WERI-Rb-1 (cell line): ENCODE measurements around the gene SOBP.

Source experiments
- DNase-seq: peaks from one replicate; pipeline ENCODE4 v3.0.0-alpha.2; 2020
- H3K27ac ChIP-seq: fragments of 250-450 bp; sonication (Bioruptor Pico); 2 replicates; pipeline ENCODE4 v1.5.1; 2020; ENCODE audit warnings: mild to moderate bottlenecking, moderate library complexity
- H3K27me3 ChIP-seq: fragments of 250-450 bp; sonication (Bioruptor Pico); 2 replicates; pipeline ENCODE4 v1.5.1; 2021; ENCODE audit warnings: mild to moderate bottlenecking, low read depth, moderate library complexity; ENCODE audit not compliant: insufficient read depth, severe bottlenecking
- H3K36me3 ChIP-seq: fragments of 250-450 bp; sonication (Bioruptor Pico); 2 replicates; pipeline ENCODE4 v1.5.1; 2020; ENCODE audit warnings: mild to moderate bottlenecking, moderate library complexity
- H3K4me3 ChIP-seq: 2 replicates; pipeline ENCODE4 v1.5.1; 2011; ENCODE audit warnings: low read depth, mild to moderate bottlenecking, control low read depth, low read length
- H3K9me3 ChIP-seq: fragments of 250-450 bp; sonication (Bioruptor Pico); 2 replicates; pipeline ENCODE4 v1.5.1; 2021; ENCODE audit warnings: mild to moderate bottlenecking, moderate library complexity; ENCODE audit not compliant: severe bottlenecking
- TF ChIP-seq, protein P1 (sequence below): IDR thresholded peaks from 2 replicates; pipeline ENCODE4 v1.5.1; 2011; ENCODE audit warnings: low read depth, mild to moderate bottlenecking, control low read depth, inconsistent platforms, low read length

Gene SOBP

DNA sequence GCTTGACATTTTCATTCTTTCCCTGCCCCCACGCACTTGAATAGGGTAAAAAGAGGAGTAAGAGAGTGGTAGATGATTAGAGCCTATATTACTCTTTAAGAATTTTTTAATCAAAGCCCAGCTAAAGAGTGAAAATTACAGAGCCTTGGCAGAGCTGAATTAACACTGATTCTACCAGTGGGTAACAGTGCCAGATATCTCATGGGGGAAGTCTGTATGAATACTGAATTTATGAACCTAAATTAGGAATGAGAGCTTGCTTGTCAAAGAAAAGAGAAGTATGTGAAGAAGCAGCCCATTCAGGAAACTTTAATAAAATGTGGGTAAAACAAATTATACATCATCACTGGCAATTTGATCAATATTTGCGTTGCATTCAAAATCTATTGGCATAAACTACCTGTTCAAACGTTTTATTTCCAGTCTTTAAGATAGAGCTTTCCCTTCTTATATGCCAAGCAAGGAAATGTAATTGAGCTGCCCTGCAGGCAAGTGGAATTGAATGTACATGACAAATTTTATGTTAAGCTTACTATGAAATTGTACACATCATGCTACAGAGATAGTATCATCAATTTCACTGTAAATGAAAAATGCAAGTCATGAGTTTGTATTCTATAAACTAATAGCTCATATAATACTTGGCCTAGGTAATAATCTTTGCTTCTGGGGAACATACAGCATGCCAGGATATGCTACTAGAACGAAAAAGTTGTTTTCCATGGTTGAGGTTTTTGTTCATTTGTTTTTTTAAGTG is 14.5 kb downstream of the SOBP start:
- no peak overlapping the region for H3K4me3 ChIP-seq
- no peaks in the 10 kb centered on the region for H3K9me3 ChIP-seq
- no peak for DNase-seq
- no peak overlapping the region for H3K27ac ChIP-seq
- no peaks in the 10 kb centered on the region for H3K36me3 ChIP-seq
- TF ChIP-seq, protein P1, sequence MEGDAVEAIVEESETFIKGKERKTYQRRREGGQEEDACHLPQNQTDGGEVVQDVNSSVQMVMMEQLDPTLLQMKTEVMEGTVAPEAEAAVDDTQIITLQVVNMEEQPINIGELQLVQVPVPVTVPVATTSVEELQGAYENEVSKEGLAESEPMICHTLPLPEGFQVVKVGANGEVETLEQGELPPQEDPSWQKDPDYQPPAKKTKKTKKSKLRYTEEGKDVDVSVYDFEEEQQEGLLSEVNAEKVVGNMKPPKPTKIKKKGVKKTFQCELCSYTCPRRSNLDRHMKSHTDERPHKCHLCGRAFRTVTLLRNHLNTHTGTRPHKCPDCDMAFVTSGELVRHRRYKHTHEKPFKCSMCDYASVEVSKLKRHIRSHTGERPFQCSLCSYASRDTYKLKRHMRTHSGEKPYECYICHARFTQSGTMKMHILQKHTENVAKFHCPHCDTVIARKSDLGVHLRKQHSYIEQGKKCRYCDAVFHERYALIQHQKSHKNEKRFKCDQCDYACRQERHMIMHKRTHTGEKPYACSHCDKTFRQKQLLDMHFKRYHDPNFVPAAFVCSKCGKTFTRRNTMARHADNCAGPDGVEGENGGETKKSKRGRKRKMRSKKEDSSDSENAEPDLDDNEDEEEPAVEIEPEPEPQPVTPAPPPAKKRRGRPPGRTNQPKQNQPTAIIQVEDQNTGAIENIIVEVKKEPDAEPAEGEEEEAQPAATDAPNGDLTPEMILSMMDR, result no peak
- no peaks in the 10 kb centered on the region for H3K27me3 ChIP-seq

DNA sequence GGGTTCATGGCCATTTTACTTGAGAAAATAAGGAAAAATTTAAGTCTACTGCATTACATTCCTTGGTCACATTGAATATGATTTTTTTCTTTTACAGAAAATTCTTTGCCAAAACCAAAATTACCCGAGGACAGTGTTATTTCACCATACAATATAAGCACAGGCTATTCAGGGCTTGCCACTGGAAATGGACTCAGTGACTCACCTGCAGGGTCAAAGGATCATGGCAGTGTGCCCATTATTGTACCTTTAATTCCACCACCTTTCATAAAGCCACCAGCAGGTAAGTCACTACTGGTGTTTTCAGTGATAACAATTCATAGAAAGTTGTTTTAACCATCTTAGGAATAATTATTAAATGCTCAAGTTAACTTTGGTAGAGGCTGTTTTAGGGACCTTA is 16.2 kb downstream of the SOBP start:
- no peak overlapping the region for H3K4me3 ChIP-seq
- no peak overlapping the region for H3K27ac ChIP-seq
- H3K27me3 ChIP-seq, result no peaks in the 10 kb centered on the region
- H3K9me3 ChIP-seq, result no peaks in the 10 kb centered on the region
- H3K36me3 ChIP-seq, result no peaks in the 10 kb centered on the region
- no peak for DNase-seq
- TF ChIP-seq, protein P1, result no peak

DNA sequence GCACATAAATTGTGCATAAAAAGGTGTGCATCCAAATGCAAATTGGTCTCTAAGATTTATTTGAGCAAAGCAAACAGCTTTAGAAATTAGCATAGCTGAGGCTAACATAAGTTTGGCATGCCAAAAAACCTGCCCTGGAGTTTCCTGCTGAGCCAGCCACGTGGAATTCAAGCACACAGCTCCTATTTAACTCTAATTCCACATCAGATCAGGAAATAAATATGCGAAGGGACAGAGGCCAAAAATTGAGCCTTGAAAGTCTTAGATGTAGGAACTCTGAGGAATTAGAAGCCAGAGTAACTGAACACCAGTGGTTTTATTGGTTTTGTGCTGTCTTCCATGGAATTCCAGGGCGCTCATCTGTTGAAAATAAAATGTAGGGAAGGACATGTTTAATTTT is 19.6 kb downstream of the SOBP start:
- no peak overlapping the region for H3K4me3 ChIP-seq
- H3K9me3 ChIP-seq, result no peaks in the 10 kb centered on the region
- H3K27ac ChIP-seq, result no peak overlapping the region
- TF ChIP-seq, protein P1, result no peak
- H3K27me3 ChIP-seq, result no peaks in the 10 kb centered on the region
- no peaks in the 10 kb centered on the region for H3K36me3 ChIP-seq
- no peak for DNase-seq

DNA sequence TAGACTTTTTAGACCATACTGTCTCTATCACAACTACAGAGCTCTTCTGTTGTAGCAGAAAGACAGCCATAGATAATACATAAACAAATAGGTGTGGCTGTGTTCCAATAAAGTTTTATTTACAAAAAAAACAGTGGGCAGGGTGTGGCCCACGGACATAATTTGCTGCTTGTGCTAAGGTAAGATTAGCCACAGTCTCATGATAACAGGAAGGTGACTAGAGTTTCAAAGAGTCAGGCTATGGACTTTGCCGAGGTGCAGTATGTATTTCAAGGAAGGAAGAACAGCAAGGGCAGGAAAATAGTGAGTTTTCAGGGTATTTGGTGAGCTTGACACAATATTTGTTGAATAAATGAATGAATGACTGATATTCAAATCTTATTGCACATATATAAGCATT is 20.2 kb downstream of the SOBP start:
- no peak overlapping the region for H3K27ac ChIP-seq
- H3K27me3 ChIP-seq, result no peaks in the 10 kb centered on the region
- TF ChIP-seq, protein P1, result no peak
- no peaks in the 10 kb centered on the region for H3K36me3 ChIP-seq
- no peak overlapping the region for H3K4me3 ChIP-seq
- DNase-seq, result no peak
- H3K9me3 ChIP-seq, result no peaks in the 10 kb centered on the region

DNA sequence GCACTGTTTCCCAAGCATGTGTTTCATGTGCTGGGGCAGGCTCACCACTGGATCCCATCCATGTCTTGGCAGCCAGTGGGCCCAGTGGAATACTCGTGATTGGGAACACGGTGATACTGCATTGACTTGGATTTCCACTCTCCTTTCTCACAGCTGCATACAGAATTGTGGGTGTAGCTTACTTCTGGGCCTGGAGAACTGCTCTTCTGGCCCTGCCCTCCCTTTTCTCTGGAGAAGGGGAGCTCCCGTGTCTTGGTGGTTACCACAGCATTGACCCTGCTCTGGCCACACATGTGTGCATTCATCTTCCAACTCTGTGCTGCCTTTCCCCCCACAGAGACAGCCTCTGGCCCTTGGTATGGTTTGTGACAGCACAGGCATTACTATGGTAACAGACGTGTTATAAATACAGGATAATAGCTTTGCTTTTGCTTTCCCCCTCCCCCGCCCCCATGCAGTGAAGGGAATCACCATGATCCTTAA is 21.6 kb downstream of the SOBP start:
- TF ChIP-seq, protein P1, result no peak
- no peak for DNase-seq
- Histone ChIP-seq H3K27me3 (no peaks in the 10 kb centered on the region), H3K36me3 (no peaks in the 10 kb centered on the region), H3K4me3 (no peak overlapping the region), H3K9me3 (no peaks in the 10 kb centered on the region), H3K27ac (no peak overlapping the region)

DNA sequence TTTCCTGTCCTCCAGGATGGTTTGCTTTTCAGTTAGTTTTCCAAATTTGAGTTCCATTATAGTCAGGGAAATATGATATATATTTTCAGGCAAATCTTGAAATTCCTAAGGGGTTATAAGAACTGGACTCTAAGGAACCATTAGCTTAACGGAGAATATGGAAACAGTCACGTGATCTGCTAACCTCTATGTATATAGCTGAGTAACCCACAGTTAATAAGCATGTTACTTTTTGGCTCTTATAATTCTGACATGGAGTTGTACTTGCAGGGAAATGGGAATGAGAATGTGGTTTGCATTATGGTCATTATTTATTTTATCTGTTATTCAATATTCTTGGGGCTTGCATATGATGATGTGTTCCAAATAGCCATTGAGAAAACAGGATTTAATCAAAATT is 23.3 kb downstream of the SOBP start:
- TF ChIP-seq, protein P1, result no peak
- no peak for DNase-seq
- Histone ChIP-seq H3K9me3 (no peaks in the 10 kb centered on the region), H3K4me3 (no peak overlapping the region), H3K27me3 (no peaks in the 10 kb centered on the region), H3K36me3 (no peaks in the 10 kb centered on the region), H3K27ac (no peak overlapping the region)
